Measurements from ENCODE around the gene FILIP1L. TPM values are rescaled to one million over a fixed set of nuclear protein-coding genes. Genes with fewer than 3 reads are reported as not detected.

The FILIP1L gene
- total and polyA plus RNA-seq, 2 of the 8 experiments (the other 6 are each of a cell fraction or from before 2014, with no cell fraction given) = 0.06 to 0.09 TPM

DNA sequence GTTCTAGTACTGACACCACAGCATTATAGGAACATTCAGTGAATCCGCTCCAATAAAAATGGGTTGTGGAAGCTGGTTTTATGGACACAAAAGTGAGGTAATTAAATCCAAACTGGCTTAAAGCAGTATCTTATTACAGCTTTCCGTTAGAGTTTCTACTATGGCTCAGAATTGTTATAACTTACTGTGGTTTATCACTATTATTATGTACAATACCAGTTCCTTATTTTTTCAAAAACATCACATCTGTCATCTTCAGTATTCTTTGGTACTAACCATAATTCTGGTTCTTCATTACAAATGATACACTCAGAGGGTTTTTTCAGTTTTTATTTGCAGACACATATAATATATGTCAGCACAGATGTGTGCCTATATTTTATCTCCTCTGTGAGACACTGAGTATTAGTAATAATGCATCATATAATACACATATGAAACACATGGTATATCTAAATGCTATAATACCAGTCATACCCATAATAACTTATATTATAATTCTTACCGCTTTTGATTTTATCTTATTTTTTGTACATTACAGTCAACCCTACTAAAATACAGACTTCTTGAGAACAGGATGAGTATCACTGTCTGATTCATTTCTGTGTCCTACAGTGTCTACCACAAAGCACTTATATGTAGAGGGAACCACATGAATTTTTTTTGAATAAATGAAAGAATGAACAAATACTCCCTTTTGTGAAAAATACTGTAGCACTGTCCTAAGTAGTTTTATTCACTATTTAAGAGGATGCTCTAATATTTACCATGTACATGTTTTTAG, 257.7 kb downstream of the FILIP1L start:
- Histone ChIP-seq H3K4me2 (ENCODE audit: insufficient read depth in 1 of 2, low read depth in 2 of 2, low read length in 2 of 2) (no peak overlapping the region), H3K56ac (replicated peaks; ENCODE audit: insufficient read length, low read depth, low read length) (no peak overlapping the region), H2BK20ac (ENCODE audit: low read length) (no peak overlapping the region), H3K14ac (ENCODE audit: insufficient read length) (no peak overlapping the region), H4K20me1 (replicated peaks in 1 of 2; ENCODE audit: control insufficient read depth in 1 of 2, insufficient read depth in 2 of 2, low read length in 2 of 2) (peaks cover 2% of the 10 kb centered on the region in 2 experiments), H3K4ac (replicated peaks; ENCODE audit: insufficient read length, low read depth, low read length) (no peak overlapping the region), H3K18ac (ENCODE audit: extremely low read depth, low read length) (no peak overlapping the region), H2BK15ac (ENCODE audit: low read length) (no peak overlapping the region), H3K9ac (replicated peaks in 1 of 4; ENCODE audit: extremely low read depth in 1 of 4, low read depth in 3 of 4, low read length in 3 of 4) (no peak overlapping the region), H3K23me2 (ENCODE audit: low read depth, low read length) (no peaks in the 10 kb centered on the region), H2BK12ac (ENCODE audit: low read depth, low read length) (no peak overlapping the region), H3K79me2 (ENCODE audit: control insufficient read depth in 1 of 2, insufficient read depth in 2 of 2, low read length in 2 of 2) (peaks cover 0 to 12% of the 10 kb centered on the region in 2 experiments; a peak in 1 of 4 replicates), H3K23ac (ENCODE audit: insufficient read length) (no peak overlapping the region), H2AK5ac (ENCODE audit: low read depth, low read length) (no peak overlapping the region), H4K5ac (ENCODE audit: insufficient read length, low read depth, low read length) (no peak overlapping the region), H2BK5ac (ENCODE audit: low read depth, low read length) (no peak overlapping the region), H3K4me1 (replicated peaks in 1 of 4; ENCODE audit: control insufficient read depth in 3 of 4, insufficient read depth in 4 of 4, low read length in 3 of 4) (peaks cover 2 to 8% (median 6%) of the 10 kb centered on the region in 4 experiments; a peak in 4 of 7 replicates), H3K79me1 (ENCODE audit: low read depth, low read length) (no peaks in the 10 kb centered on the region; the same call in 1 of the 2 replicates), H2AFZ (ENCODE audit: low read length) (no peak overlapping the region), H4K91ac (replicated peaks; ENCODE audit: insufficient read length, low read length) (no peak overlapping the region), H2BK120ac (replicated peaks; ENCODE audit: low read depth, low read length) (no peak overlapping the region), H3K27me3 (replicated peaks in 1 of 4; ENCODE audit: control insufficient read depth in 3 of 4, extremely low read depth in 1 of 4, insufficient read depth in 3 of 4, low read length in 3 of 4) (no peaks in the 10 kb centered on the region), H4K8ac (ENCODE audit: extremely low read depth, insufficient read depth, low read length) (no peak overlapping the region), H3K4me3 (ENCODE audit: extremely low read depth in 1 of 4, insufficient read depth in 2 of 4, low read depth in 3 of 4, low read length in 4 of 4) (no peak overlapping the region), H3K36me3 (ENCODE audit: control insufficient read depth in 2 of 4, insufficient read depth in 4 of 4, low read length in 3 of 4) (no peaks in the 10 kb centered on the region), H3K27ac (ENCODE audit: low read depth, low read length) (no peak overlapping the region), H3K9me3 (ENCODE audit: insufficient read depth in 2 of 2, low read depth in 1 of 2, low read length in 1 of 2) (no peaks in the 10 kb centered on the region)
- ChIA-PET POLR2A (ENCODE audit: partially characterized antibody) (no interaction called here), CTCF (ENCODE audit: partially characterized antibody) (interaction anchor here (0.6 to 1.0 kb wide), 2 partner anchors 19 to 223 kb away, joined by 3 read pairs; no protein-coding TSS in a partner anchor)
- no peak for FAIRE-seq
- DNase-seq (ENCODE audit: low read depth in 1 of 2, low spot score in 2 of 2) = no peak
- 87 to 100% methylated on average over 1 to 3 of the region's 3 CpGs for WGBS, 2 experiments (ENCODE audit: extremely low coverage in 1 of 2, insufficient coverage in 1 of 2, insufficient read length in 1 of 2, insufficient replicate concordance in 2 of 2, low coverage in 1 of 2, low lambda C conversion rate in 2 of 2, missing lambda C conversion rate in 1 of 2)
- TF ChIP-seq JUN (IDR thresholded peaks at IDR 0.05; ENCODE audit: low read depth, low read length) = no peak
- TF ChIP-seq RXRA (IDR thresholded peaks at IDR 0.05; ENCODE audit: insufficient read depth, low read depth, low read length) = no peak
- no peak for TF ChIP-seq GABPA (IDR thresholded peaks at IDR 0.05; ENCODE audit: borderline replicate concordance, insufficient read depth, low read length)
- TF ChIP-seq CTBP2 (IDR thresholded peaks at IDR 0.05; ENCODE audit: borderline replicate concordance, insufficient read depth, insufficient read length, low read length) = no peak
- TF ChIP-seq BRCA1 (IDR thresholded peaks at IDR 0.05; ENCODE audit: low read depth, low read length) = no peak
- no peak for TF ChIP-seq YY1 (IDR thresholded peaks at IDR 0.05; ENCODE audit: low read depth, low read length)
- TF ChIP-seq EGR1 (IDR thresholded peaks at IDR 0.05; ENCODE audit: borderline replicate concordance, low read depth, low read length) = no peak
- TF ChIP-seq CHD2 (IDR thresholded peaks at IDR 0.05; ENCODE audit: low read length) = no peak
- no peak for TF ChIP-seq NANOG (IDR thresholded peaks at IDR 0.05; ENCODE audit: insufficient read depth, low read depth, low read length, poor library complexity, severe bottlenecking)
- TF ChIP-seq SIX5 (IDR thresholded peaks at IDR 0.05; ENCODE audit: low read depth, low read length) = no peak
- TF ChIP-seq, protein P1, sequence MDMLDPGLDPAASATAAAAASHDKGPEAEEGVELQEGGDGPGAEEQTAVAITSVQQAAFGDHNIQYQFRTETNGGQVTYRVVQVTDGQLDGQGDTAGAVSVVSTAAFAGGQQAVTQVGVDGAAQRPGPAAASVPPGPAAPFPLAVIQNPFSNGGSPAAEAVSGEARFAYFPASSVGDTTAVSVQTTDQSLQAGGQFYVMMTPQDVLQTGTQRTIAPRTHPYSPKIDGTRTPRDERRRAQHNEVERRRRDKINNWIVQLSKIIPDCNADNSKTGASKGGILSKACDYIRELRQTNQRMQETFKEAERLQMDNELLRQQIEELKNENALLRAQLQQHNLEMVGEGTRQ (IDR thresholded peaks at IDR 0.05; ENCODE audit: low read length) = no peak
- no peak for TF ChIP-seq POLR2A (IDR thresholded peaks at IDR 0.05; ENCODE audit: control extremely low read depth in 1 of 2, low read depth in 2 of 2, low read length in 2 of 2)

All from H1 (cell line).